Fibroblast of lung (primary cell): ENCODE data around the gene SLC25A36.

Source experiments
- CTCF ChIP-seq, 2 donors: IDR thresholded peaks in 1 of 2; conservative IDR thresholded peaks in 1 of 2; 1 replicate in 1 of 2; 2 replicates in 1 of 2; pipeline ENCODE4 v1.5.1; 2011 to 2012; ENCODE audit warnings: low read length in 2 of 2, control low read depth in 1 of 2, inconsistent platforms in 1 of 2, low read depth in 1 of 2, mild to moderate bottlenecking in 1 of 2
- EZH2 ChIP-seq: IDR thresholded peaks from 2 replicates; pipeline ENCODE4 v1.5.1; 2012; ENCODE audit warnings: low read length, control low read depth, mild to moderate bottlenecking; ENCODE audit errors: missing control alignments

DNA sequence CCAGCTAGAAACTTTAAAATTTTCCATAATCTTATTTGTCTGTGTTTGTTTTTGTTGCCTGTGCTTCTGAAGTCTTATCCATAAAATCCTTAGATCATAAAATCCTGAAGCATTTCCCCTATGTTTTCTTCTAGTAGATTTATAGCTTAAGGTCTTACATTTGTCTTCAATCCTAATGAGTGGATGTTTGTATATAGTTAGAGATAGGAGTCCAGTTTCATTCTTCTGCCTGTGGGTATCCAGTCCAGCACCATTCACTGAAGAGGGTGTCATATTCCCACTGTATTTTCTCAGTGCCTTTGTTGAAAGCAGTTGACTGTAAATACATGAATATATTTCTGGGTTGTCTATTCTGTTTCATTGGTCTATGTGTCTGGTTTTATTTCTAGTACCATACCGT is 64.7 kb downstream of the SLC25A36 start:
- no peak for TF ChIP-seq CTCF (conservative IDR thresholded peaks at IDR 0.05 in 1 of 2, IDR thresholded peaks at IDR 0.05 in 1 of 2; ENCODE audit: low read depth in 1 of 2, low read length in 2 of 2)
- no peak for TF ChIP-seq EZH2
